BE2C (cell line): ENCODE results near the gene UCP3.

ENCODE experiments used
- DNase-seq: peaks from one replicate; pipeline ENCODE4 v3.0.0-alpha.2; 2020
- H3K27me3 ChIP-seq: fragments of 250-450 bp; sonication (Bioruptor Pico); 2 replicates; pipeline ENCODE4 v1.5.1; 2020; ENCODE audit warnings: mild to moderate bottlenecking
- H3K36me3 ChIP-seq: fragments of 250-450 bp; sonication (Bioruptor Pico); 2 replicates; pipeline ENCODE4 v1.5.1; 2020; ENCODE audit warnings: mild to moderate bottlenecking
- H3K4me1 ChIP-seq: fragments of 250-450 bp; sonication (Bioruptor Pico); 2 replicates; pipeline ENCODE4 v1.5.1; 2020
- H3K4me3 ChIP-seq: 2 replicates; pipeline ENCODE4 v1.5.1; 2011; ENCODE audit warnings: low read depth, low read length
- H3K9me3 ChIP-seq: fragments of 250-450 bp; sonication (Bioruptor Pico); 2 replicates; pipeline ENCODE4 v1.5.1; 2020
- TF ChIP-seq, protein P1 (sequence below): IDR thresholded peaks from 2 replicates; pipeline ENCODE4 v1.5.1; 2012; ENCODE audit warnings: mild to moderate bottlenecking, low read depth, low read length

The UCP3 gene

DNA sequence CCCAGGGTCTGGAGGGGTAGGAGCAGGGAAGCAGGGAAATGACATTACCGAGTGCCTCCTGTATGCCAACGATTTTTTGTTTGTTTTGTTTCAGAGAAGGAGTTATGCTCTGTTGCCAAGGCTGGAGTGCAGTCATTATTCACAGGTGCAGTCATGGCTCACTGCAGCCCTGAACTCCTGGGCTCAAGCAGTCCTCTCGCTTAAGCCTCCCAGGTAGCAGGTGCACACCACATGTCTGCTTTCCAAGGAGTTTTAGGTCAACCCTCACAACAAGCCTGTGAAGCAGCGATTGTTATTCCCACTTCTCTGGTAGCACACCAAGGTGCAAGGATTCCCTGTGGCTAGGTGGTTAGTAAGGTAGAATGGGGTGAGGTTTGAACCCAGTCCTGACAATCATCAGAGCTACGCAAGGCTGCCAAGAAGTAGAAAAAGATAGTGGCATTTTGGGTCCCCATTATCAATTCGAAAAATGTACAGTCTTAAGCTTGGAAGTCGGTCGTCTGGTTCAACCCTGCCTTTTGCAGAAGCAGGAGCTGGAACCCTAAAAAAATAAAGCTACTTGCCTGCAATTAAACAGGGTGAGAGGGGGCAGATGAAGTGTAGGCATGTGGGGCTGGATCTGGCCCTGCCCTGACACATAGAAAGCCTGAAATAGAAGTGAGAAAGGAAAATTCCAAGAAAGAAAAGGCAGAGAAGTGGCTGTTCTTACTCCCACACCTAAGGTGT, 9.1 kb downstream of the UCP3 start:
- Histone ChIP-seq H3K36me3 (no peaks in the 10 kb centered on the region; the same call in none of the 2 replicates), H3K9me3 (no peaks in the 10 kb centered on the region), H3K4me3 (no peak overlapping the region), H3K27me3 (no peaks in the 10 kb centered on the region), H3K4me1 (no peaks in the 10 kb centered on the region)
- DNase-seq = no peak
- TF ChIP-seq, protein P1, sequence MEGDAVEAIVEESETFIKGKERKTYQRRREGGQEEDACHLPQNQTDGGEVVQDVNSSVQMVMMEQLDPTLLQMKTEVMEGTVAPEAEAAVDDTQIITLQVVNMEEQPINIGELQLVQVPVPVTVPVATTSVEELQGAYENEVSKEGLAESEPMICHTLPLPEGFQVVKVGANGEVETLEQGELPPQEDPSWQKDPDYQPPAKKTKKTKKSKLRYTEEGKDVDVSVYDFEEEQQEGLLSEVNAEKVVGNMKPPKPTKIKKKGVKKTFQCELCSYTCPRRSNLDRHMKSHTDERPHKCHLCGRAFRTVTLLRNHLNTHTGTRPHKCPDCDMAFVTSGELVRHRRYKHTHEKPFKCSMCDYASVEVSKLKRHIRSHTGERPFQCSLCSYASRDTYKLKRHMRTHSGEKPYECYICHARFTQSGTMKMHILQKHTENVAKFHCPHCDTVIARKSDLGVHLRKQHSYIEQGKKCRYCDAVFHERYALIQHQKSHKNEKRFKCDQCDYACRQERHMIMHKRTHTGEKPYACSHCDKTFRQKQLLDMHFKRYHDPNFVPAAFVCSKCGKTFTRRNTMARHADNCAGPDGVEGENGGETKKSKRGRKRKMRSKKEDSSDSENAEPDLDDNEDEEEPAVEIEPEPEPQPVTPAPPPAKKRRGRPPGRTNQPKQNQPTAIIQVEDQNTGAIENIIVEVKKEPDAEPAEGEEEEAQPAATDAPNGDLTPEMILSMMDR = no peak

DNA sequence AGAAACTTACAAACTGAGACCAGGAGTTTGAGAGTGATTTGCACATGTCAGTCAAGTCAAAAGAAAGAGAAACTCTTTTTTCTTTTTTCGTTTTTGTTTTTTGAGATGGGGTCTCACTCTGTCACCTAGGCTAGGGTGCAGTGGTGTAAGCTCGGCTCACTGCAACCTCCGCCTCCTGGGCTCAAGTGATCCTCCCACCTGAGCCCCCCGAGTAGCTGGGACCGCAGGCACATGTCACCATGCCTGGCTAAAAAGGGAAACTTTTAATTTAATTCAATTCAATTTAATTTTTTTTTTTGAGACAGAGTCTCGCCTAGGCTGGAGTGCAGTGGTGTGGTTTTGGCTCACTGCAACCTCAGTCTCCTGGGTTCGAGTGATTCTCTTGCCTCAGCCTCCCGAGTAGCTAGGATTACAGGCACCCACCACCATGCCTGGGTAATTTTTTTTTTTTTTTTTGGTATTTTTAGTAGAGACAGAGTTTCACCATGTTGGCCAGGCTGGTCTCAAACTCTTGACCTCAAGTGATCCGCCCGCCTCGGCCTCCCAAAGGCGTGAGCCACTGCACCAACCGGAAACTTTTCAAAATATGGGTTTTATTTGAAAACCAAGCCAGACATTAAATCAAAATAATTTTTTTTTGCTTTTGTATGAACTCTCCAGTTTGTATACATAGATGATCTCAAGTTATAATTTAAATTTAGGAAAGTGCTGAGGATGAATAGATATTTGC, 9.9 kb downstream of the UCP3 start:
- DNase-seq = no peak
- H3K4me3 ChIP-seq = no peak overlapping the region
- H3K4me1 ChIP-seq = no peaks in the 10 kb centered on the region
- no peaks in the 10 kb centered on the region for H3K9me3 ChIP-seq
- no peaks in the 10 kb centered on the region for H3K27me3 ChIP-seq
- no peaks in the 10 kb centered on the region; the same call in none of the 2 replicates for H3K36me3 ChIP-seq
- TF ChIP-seq, protein P1 = no peak

DNA sequence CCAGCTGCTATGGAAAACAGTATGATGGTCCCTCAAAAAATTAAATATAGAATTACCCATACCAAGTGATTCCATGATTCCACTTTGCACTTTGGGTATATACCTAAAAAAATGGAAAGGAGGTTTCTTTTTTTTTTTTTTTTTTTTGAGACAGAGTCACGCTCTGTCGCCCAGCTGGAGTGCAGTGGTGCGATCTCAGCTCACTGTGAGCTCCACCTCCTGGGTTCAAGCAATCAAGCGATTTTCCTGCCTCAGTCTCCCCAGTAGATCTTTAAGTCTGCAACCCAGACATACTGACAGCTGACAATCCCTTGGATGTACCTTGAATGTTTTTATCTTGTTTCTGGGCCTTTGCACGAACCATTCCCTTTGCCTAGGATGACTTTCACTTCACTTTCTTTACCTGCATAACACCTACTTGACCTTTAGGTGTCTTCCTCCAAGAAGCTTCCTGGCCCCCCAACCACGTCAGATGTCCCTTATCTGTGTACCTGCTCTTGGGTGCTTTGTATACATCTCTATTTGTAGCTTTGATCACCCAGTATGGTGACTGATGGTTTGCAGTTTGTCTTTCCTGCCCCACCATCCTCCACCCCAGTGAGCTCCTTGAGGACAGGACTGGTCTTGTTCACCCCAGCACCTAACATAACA, 11.6 kb downstream of the UCP3 start:
- H3K4me1 ChIP-seq = no peaks in the 10 kb centered on the region
- DNase-seq = no peak
- H3K36me3 ChIP-seq = no peaks in the 10 kb centered on the region; the same call in 1 of the 2 replicates
- no peaks in the 10 kb centered on the region for H3K9me3 ChIP-seq
- TF ChIP-seq, protein P1 = no peak
- H3K4me3 ChIP-seq = no peak overlapping the region
- H3K27me3 ChIP-seq = no peaks in the 10 kb centered on the region

DNA sequence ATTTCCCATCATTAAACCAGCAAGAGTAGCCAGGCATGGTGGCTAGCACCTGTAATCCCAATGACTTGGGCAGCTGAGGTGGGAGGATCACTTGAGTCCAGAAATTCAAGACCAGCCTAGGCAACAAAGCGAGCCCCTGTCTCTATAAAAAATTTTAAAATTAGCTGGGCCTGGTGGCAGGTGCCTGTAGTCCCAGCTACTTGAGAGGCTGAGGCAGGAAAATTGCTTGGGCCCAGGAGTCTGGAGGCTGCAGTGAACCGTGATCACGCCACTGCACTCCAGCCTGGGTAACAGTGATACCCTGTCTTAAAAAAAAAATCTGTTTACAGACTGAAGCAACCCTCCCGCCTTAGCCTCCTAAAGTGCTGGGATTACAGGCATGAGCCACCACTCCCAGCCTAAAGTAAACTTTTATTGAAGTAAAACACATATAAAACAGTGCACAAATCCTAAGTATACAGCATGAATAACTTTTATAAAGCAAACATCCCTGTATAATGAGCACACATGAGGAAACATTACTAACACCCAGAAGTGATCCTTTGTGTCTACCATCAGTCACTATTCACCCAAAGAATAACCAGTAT, 12.6 kb downstream of the UCP3 start:
- DNase-seq = no peak
- no peaks in the 10 kb centered on the region; the same call in 1 of the 2 replicates for H3K36me3 ChIP-seq
- H3K4me3 ChIP-seq = no peak overlapping the region
- no peaks in the 10 kb centered on the region for H3K4me1 ChIP-seq
- H3K27me3 ChIP-seq = no peaks in the 10 kb centered on the region
- H3K9me3 ChIP-seq = no peaks in the 10 kb centered on the region
- TF ChIP-seq, protein P1 = no peak

DNA sequence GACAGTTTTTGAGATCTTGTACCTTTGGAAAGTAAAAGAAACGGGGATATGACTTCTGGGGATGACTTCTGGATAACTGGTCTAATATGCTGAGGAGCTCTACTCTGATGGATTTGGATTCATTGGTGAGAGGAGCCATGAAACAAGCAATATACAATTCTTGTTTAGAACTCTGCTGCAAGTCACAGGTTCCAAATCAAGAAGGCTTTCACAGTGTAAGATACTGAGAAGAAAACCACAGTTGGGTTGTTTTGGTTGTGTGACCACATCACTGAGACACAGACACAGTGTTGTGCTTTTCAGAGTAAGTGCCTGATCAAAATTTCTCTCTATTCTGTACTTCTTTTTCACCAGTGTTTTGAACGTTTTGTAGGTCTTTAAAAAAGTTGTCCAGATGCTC, 13.2 kb downstream of the UCP3 start:
- TF ChIP-seq, protein P1 = no peak
- no peaks in the 10 kb centered on the region for H3K9me3 ChIP-seq
- no peaks in the 10 kb centered on the region for H3K4me1 ChIP-seq
- H3K4me3 ChIP-seq = no peak overlapping the region
- H3K27me3 ChIP-seq = no peaks in the 10 kb centered on the region
- H3K36me3 ChIP-seq = no peaks in the 10 kb centered on the region; the same call in 1 of the 2 replicates
- DNase-seq = no peak
